Measurements from ENCODE around the gene DOCK4. TPM values are rescaled to one million over a fixed set of nuclear protein-coding genes. Genes with fewer than 3 reads are reported as not detected.

The DOCK4 gene
- total RNA-seq, 1 experiment from 2014 or later = 0.07 TPM

GRCh38 chr7:112162784-112163506 lies 43.3 kb downstream of the DOCK4 start:
- in situ Hi-C loops (cut with HindIII; ENCODE audit: low sequenced_read_pairs) = no loop called here
- DNase-seq (ENCODE audit: low spot score) = no peak

DNA sequence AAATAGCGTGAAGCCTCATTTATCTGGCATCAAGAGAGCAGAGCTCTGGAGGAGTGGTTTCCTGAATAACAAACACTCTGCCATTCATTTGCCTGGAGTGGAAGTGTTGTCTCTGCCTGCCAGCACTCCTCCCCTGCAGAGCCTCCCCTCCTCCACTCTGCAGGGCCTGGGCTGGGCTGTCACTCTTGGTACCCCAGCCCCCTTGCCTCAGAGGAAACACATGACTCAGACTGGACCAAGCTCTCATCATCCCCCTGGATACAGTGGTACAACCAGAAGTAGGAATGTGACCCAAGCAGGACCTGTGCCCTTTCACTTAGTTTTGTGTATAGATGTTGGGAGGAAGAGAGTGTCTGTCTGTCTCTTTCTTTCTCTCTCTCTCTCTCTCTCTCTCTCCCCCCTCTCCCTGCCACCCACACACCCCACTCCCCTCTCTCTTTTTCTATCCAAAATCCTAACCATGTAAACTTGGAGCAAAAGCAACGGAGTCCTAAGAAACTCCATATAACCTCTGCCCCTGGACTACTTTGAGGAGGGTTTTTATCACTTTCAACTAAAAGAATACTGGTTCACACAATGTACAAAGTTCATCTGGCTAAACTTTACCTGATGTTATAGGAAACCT lies 43.9 kb downstream of the DOCK4 start:
- in situ Hi-C loops (cut with HindIII; ENCODE audit: low sequenced_read_pairs) = no loop called here
- peak; percentile 56 for DNase-seq (ENCODE audit: low spot score)

DNA sequence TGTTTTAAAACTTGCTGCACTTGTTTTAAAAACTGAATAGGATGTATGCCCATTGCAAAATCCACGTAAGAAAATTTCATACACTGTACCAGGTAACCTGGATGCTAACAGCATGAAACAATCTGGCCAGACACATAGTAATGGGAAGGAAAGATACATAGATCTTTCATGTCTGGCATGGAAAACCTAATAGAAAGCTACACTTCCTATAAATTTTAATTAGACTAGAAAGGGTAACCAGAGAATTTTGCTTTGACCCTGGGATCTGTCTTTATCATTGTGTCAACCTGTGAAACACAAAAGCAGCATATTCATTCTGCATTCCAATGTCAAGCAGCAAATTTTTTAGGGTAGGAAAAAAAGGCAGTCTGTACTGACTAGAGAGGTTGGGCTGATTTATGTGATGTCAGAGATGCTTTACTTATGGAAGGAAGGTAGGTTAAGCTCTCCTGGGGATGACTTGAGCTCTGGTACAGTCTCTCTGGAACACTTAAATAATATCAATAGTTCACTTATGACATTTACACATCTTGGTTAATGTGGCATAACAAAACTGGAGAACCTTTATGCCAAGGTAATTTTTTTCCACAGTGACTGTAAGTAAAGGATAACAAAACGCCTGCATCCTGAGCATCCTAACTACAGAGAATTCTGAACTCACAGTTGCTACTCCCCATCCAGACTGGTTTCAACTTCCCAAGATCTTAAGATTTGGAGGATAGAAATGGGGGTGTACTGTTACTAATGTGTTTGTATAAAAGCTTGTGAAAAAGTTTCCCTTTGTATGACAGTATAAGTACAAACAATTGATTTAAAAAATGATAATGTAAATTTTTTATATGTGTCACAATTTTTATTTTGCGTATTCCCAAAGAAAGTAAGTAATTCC lies 44.7 kb downstream of the DOCK4 start:
- in situ Hi-C loops (cut with HindIII; ENCODE audit: low sequenced_read_pairs) = no loop called here
- no peak for DNase-seq (ENCODE audit: low spot score)

GRCh38 chr7:112160771-112161150 lies 45.4 kb downstream of the DOCK4 start:
- in situ Hi-C loops (cut with HindIII; ENCODE audit: low sequenced_read_pairs) = no loop called here
- no peak for DNase-seq (ENCODE audit: low spot score)

DNA sequence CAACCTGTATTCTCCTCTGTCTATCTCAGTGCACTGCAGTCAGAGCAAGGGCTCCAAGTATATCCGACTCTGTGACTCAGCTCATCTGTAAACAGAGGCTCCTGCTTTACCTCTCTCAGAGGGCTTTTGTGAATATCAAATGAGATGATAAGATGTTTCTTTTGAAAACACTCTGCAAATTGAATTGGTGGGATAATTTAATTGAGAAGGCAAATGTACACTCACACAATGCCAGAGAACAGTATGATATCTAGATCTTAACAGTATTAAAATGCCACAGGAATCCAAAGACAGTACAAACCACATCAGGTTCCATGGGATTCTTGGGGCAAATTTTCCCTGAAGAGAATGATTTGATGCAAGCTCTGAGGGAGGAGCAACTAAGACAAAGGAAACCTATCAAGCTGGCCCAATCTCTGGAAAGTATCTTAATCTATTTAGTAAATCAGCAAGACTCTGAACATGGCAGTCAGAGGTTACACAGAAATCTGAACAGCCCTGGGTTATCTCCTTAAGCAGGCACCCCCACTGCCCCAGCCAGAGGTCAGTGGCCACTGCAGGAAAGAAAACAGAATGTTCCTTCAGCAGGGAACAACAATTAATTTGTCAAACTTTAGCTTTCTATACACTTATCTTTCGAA lies 45.9 kb downstream of the DOCK4 start:
- in situ Hi-C loops (cut with HindIII; ENCODE audit: low sequenced_read_pairs) = no loop called here
- DNase-seq (ENCODE audit: low spot score) = peak; percentile 56

- DNase-seq (ENCODE audit: low spot score) = no peak
- in situ Hi-C loops (cut with HindIII; ENCODE audit: low sequenced_read_pairs) = no loop called here
Measured at GRCh38 chr7:112159351-112159750, 46.8 kb downstream of the DOCK4 start.

DNA sequence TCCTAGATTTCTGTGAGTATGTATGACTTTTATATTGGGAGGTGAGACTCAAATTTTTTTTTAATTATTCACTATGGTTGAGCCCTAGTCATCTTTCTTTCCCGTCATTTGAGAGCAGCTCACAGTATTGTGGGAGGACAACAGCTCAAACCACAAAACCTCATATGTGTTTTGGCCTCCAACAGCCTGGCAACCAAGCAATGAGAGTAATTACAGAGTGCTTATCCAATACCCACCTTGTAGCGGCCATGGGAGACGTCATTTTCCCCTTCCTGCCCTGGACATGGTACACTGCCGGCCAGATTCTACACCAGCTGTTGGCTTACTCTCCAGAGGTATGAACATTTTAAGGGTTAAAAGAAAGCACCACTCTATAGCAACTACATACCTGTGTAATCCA lies 49.1 kb downstream of the DOCK4 start:
- no peak for DNase-seq (ENCODE audit: low spot score)
- in situ Hi-C loops (cut with HindIII; ENCODE audit: low sequenced_read_pairs) = no loop called here

DNA sequence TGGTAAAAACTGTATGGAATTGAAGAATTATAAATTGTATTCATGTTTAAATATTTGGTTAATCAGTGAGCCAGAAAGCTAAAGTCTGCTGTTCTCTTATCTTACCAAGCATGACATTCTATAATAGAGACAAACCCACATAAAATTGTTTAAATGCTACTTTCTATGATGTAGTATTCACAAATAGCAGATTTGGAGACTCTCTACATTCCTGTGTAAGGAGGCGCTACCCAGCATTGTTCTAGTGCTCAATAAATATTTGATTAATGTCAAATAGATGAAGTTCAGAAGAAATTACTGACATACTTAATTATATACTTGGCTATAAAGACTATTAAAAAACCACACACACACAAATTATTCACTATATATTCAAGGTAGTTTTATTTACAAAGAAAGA lies 49.8 kb downstream of the DOCK4 start:
- in situ Hi-C loops (cut with HindIII; ENCODE audit: low sequenced_read_pairs) = no loop called here
- no peak for DNase-seq (ENCODE audit: low spot score)

DNA sequence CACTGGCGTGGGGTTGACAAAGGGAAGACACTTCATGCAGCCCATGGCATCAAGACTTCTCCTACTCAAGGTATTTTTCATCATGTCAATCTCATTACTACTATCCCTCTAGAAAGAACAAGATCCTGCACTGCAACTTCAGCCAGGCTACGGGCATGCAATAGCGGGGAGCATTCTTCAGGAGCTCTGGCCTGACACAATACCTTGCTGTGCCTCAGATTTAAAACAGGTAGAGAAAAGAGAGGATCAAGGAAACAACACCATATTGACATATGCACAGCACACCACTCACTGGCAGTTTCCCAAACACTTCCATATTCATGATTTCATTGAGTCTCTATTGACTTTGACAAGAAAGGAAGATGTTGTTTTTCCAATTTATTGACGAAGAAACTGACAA lies 51.5 kb downstream of the DOCK4 start:
- in situ Hi-C loops (cut with HindIII; ENCODE audit: low sequenced_read_pairs) = no loop called here
- DNase-seq (ENCODE audit: low spot score) = peak; percentile 67

DNA sequence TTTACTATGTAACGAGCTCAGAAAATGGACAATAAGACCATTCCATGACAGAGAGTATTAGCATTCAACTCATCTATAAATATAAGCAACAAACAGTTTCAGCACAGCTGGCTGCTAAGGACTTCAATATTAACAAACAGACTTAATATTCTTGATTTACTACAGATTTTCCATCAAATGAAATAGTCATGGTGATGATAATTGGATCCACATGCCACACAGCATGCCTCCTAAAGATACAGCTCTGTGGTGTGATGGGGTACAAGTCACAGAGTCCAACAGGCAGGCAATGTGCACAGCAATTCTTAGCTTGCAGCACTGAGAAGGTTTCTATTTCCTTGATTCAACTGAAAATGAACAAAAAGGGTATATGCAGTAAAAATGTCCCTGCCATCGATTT lies 54.0 kb downstream of the DOCK4 start:
- no peak for DNase-seq (ENCODE audit: low spot score)
- in situ Hi-C loops (cut with HindIII; ENCODE audit: low sequenced_read_pairs) = no loop called here

DNA sequence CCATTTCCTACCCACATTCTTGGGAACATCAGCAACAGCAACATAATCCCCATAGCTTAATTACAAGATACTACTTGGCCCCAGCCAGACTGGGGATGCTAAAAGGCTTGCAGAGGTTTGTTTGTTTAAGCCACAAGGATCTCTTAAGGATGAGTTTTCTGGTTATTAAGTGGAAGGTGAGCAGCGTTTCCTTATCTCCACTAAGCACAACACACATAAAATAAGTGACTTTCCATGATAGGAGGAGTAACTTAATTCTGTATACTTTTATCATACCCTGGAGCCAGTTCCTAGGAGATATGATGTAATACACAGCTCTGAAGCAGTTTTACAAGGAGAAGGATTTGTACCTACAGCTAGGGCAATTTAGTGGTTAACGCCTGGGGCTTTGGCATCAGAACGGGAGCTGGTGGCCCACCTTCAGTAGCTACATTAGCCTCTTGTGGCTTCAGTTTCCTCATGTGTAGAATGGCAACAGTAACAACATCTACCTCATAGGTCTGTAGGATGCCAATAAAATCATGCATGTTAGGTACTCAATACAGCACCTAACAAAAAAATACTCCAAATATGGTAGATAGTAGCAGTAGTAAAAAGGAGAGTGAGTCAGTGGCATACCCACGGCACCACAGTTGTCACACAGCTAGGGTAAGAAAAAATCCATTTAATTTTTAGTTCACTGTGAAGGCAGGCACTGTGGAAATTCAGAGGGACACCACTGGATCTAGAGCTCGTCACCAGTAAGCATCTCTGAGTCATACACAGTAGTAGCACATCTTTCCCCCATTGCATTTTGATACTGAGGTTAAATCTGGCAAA lies 55.2 kb downstream of the DOCK4 start:
- no peak for DNase-seq (ENCODE audit: low spot score)
- in situ Hi-C loops (cut with HindIII; ENCODE audit: low sequenced_read_pairs) = no loop called here

- in situ Hi-C loops (cut with HindIII; ENCODE audit: low sequenced_read_pairs) = no loop called here
- no peak for DNase-seq (ENCODE audit: low spot score)
Measured at GRCh38 chr7:112149734-112150133, 56.5 kb downstream of the DOCK4 start.

DNA sequence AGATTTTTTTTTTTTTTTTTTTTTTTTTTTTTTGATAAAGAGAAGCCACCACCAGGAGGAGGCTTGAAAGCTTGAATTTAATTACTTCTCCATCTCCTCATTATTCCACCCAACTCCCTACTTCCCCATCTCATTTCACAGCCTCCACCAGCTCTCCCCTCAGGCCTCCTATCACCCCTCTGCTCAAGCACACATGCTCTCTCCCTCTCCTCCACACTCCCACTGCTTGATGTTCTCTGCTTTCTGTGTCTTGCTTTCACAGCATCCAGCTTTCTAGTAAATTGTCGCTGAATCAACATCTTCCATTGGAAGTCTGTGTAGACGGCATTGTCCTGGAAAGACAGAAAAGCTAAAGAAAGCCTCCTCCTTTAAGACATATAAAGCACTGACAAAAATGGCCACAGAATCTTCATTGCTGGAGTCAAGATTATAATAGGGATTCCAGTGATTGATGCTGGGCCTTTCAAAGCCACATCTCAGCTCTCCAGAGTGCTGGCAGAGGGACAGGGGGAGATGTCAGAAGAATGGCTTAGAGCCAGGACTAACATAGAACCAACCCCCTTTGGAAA lies 58.3 kb downstream of the DOCK4 start:
- in situ Hi-C loops (cut with HindIII; ENCODE audit: low sequenced_read_pairs) = no loop called here
- peak; percentile 66 for DNase-seq (ENCODE audit: low spot score)

DNA sequence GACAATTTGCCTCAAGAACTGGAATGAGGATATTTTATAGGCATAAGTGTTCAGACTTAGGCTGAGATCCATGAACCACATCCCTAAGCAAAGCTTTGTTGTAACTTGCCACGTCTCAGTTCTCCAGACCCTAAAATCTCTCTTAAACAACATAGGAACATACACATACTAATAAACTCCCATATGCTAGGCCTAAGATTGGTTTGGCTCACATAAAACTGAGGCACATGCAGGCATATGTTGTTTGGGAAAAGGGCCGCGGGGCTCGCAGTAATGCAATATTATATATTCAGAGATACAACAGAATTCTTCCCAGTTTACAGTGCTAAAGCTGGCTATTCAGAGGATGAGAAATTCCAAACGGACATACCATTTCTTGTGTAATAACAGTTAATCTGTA lies 61.0 kb downstream of the DOCK4 start:
- DNase-seq (ENCODE audit: low spot score) = no peak
- in situ Hi-C loops (cut with HindIII; ENCODE audit: low sequenced_read_pairs) = no loop called here

- in situ Hi-C loops (cut with HindIII; ENCODE audit: low sequenced_read_pairs) = no loop called here
- DNase-seq (ENCODE audit: low spot score) = peak; percentile 95
Measured at GRCh38 chr7:112144284-112145059, 61.7 kb downstream of the DOCK4 start.

DNA sequence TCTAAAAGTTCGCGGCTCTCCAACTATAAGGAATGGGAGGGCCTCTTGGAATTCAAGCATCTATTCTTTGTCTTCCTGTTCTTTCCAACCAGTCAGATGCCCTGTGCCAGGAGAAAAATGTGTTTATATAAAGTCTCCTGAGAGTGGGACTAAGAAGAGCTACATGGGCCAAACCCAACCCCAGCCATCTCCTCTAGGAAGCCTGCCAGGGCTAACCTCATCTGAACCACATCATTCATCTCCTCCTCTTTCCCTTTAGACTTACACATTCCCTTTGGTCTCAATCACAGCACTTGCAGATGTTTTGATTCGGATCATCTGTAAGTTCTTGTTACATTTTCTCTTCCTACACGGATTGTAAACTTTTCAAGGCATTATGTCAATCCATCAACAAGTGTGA lies 62.6 kb downstream of the DOCK4 start:
- in situ Hi-C loops (cut with HindIII; ENCODE audit: low sequenced_read_pairs) = no loop called here
- DNase-seq (ENCODE audit: low spot score) = peak; percentile 57

DNA sequence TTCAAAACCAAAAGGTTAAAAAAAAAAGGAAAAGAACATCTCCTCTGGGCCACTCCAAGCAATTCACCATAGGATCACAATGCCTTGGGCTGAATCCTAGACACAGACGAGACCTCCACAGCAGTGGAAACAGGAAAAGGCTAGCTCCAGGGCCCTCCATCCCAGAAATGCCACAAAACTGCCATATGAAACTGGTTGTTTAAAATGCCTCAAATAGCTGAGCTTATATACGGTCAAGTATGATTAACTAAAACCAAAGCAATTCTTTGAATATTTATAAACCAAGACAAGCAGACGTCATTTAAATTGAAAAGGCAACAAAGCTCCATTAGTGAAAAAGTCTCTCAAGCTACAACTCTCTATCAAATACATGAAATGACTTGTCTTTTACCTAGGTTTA lies 63.1 kb downstream of the DOCK4 start:
- in situ Hi-C loops (cut with HindIII; ENCODE audit: low sequenced_read_pairs) = no loop called here
- DNase-seq (ENCODE audit: low spot score) = peak; percentile 10

- DNase-seq (ENCODE audit: low spot score) = peak; percentile 65
- in situ Hi-C loops (cut with HindIII; ENCODE audit: low sequenced_read_pairs) = no loop called here
Measured at GRCh38 chr7:112140600-112140999, 65.6 kb downstream of the DOCK4 start.
